B cell (primary cell): Measurements from ENCODE around the gene ANGPTL2. TPM values are rescaled to one million over a fixed set of nuclear protein-coding genes. Genes with fewer than 3 reads are reported as not detected.

ENCODE experiments used
- ATAC-seq: fragments of 200-7000 bp; cut with Tn5 transposase; one replicate; pipeline ENCODE4 v1.10.0; 2021; ENCODE audit warnings: low read depth, mild to moderate bottlenecking, moderate number of reproducible peaks, moderate library complexity
- CTCF ChIA-PET: fragments of 350-600 bp; sonication (Branson Sonifier 250); formaldehyde crosslinking; loops from one replicate; lab custom pipeline; 2021; ENCODE audit warnings: antibody characterized with exemption, inconsistent platforms; lab: Charles Lee
- POLR2A ChIA-PET: fragments of 350-600 bp; sonication (Branson Sonifier 250); formaldehyde crosslinking; loops from one replicate; lab custom pipeline; 2021; ENCODE audit warnings: antibody characterized with exemption; lab: Charles Lee
- DNase-seq: peaks from one replicate; pipeline ENCODE4 v3.0.0; 2013
- H2AFZ ChIP-seq: 2 replicates; pipeline ENCODE4 v1.6.1; 2012; ENCODE audit warnings: mild to moderate bottlenecking, low read depth, low read length; ENCODE audit not compliant: insufficient read depth, poor library complexity, severe bottlenecking
- H3K27ac ChIP-seq, 2 donors: 1 replicate in 1 of 2; 2 replicates in 1 of 2; pipeline ENCODE4 v1.5.1; 2012 to 2013; ENCODE audit warnings: low read length in 2 of 2, mild to moderate bottlenecking in 2 of 2, moderate library complexity in 1 of 2
- H3K27me3 ChIP-seq, 4 experiments: fragments of 200-600 bp in 1 of 4; sonication (generic) in 1 of 4; replicated peaks in 1 of 4; 1 replicate in 2 of 4; 2 replicates in 2 of 4; pipeline versions ENCODE4 v1.6.1 to v1.7.0; 2013 to 2016; ENCODE audit warnings: low read length in 3 of 4, mild to moderate bottlenecking in 2 of 4, mixed read lengths in 1 of 4, moderate library complexity in 1 of 4; ENCODE audit not compliant: insufficient read depth in 4 of 4, control insufficient read depth in 3 of 4; ENCODE audit errors: control extremely low read depth in 1 of 4
- H3K36me3 ChIP-seq, 2 experiments: replicated peaks in 1 of 2; 1 replicate in 1 of 2; 2 replicates in 1 of 2; pipeline versions ENCODE4 v1.6.1 to v1.7.1; 2013; ENCODE audit warnings: low read length in 1 of 2; ENCODE audit not compliant: insufficient read depth in 2 of 2, control insufficient read depth in 1 of 2; ENCODE audit errors: control extremely low read depth in 1 of 2, extremely low read depth in 1 of 2
- H3K4me1 ChIP-seq, 2 donors: fragments of 200-600 bp in 1 of 2; sonication (generic) in 1 of 2; 1 replicate in 1 of 2; 2 replicates in 1 of 2; pipeline versions ENCODE4 v1.5.1 to v1.6.1; 2013 to 2017; ENCODE audit warnings: low read length in 2 of 2; ENCODE audit not compliant: control insufficient read depth in 2 of 2, insufficient read depth in 2 of 2
- H3K4me2 ChIP-seq: replicated peaks from 2 replicates; pipeline ENCODE3; 2012; ENCODE audit warnings: mild to moderate bottlenecking, low read depth, low read length; ENCODE audit not compliant: poor library complexity, severe bottlenecking
- H3K4me3 ChIP-seq, 5 experiments: fragments of 200-600 bp in 1 of 5; sonication (generic) in 1 of 5; 1 replicate in 3 of 5; 2 replicates in 2 of 5; pipeline versions ENCODE4 v1.5.1 to v1.7.0; 2011 to 2016; ENCODE audit warnings: low read length in 4 of 5, mild to moderate bottlenecking in 4 of 5, low read depth in 2 of 5, control low read depth in 1 of 5, moderate library complexity in 1 of 5; ENCODE audit not compliant: insufficient read depth in 1 of 5; ENCODE audit errors: control extremely low read depth in 1 of 5, extremely low read depth in 1 of 5
- H3K79me2 ChIP-seq: fragments of 200-600 bp; sonication (generic); one replicate; pipeline ENCODE4 v1.6.0; 2016; ENCODE audit warnings: low read length; ENCODE audit not compliant: control insufficient read depth, insufficient read depth
- H3K9ac ChIP-seq: fragments of 200-600 bp; sonication (generic); 2 replicates; pipeline ENCODE4 v1.6.1; 2017; ENCODE audit warnings: mild to moderate bottlenecking, low read length, moderate library complexity
- H3K9me3 ChIP-seq, 3 donors: one replicate each; pipeline versions ENCODE4 v1.6.1 to v1.7.1; 2013; ENCODE audit warnings: low read length in 2 of 3; ENCODE audit not compliant: control insufficient read depth in 2 of 3, insufficient read depth in 1 of 3; ENCODE audit errors: control extremely low read depth in 1 of 3
- H4K20me1 ChIP-seq: 2 replicates; pipeline ENCODE4 v1.6.0; 2012; ENCODE audit warnings: mild to moderate bottlenecking, low read length; ENCODE audit not compliant: insufficient read depth, control insufficient read depth, poor library complexity, severe bottlenecking
- H3K27ac Mint-ChIP-seq: one replicate; pipeline ENCODE4 v1.8.0; 2021; ENCODE audit warnings: mixed read lengths
- H3K27me3 Mint-ChIP-seq: one replicate; pipeline ENCODE4 v1.8.0; 2021; ENCODE audit warnings: mixed read lengths
- H3K4me1 Mint-ChIP-seq: one replicate; pipeline ENCODE4 v1.8.0; 2021; ENCODE audit warnings: mixed read lengths
- H3K4me3 Mint-ChIP-seq: one replicate; pipeline ENCODE4 v1.8.0; 2021; ENCODE audit warnings: mixed read lengths
- H3K9me3 Mint-ChIP-seq: one replicate; pipeline ENCODE4 v1.8.0; 2022; ENCODE audit warnings: mixed read lengths; ENCODE audit not compliant: insufficient read depth
- CTCF ChIP-seq: fragments of 200-600 bp; IDR thresholded peaks from one replicate; pipeline ENCODE4 v1.8.0; 2022; ENCODE audit warnings: antibody characterized with exemption, mild to moderate bottlenecking
- EZH2 ChIP-seq: IDR thresholded peaks from 2 replicates; pipeline ENCODE4 v1.6.1; 2012; ENCODE audit warnings: borderline replicate concordance, low read depth, mild to moderate bottlenecking, moderate library complexity, low read length; ENCODE audit not compliant: insufficient read depth, poor library complexity, severe bottlenecking
- WGBS: methylation state at CpG from one replicate; pipeline ENCODE4 v1.1.5; 2013; ENCODE audit warnings: missing lambda C conversion rate; ENCODE audit not compliant: insufficient coverage; 5-methylcytosine and 5-hydroxymethylcytosine counted together
- intact Hi-C: fragments of 100-400 bp; cut with micrococcal nuclease; formaldehyde crosslinking; loops from one replicate; pipeline ENCODE4 v1.10.0; 2022
- polyA plus RNA-seq: library from polyadenylated mRNA; depleted of rRNA; stranded (reverse); fragments of >200 nt; gene quantifications from 2 replicates; pipeline ENCODE4 v1.2.3, GENCODE V29; 2012
- total RNA-seq, 2 donors: library from RNA; stranded (reverse); fragments of 120-200 nt in 1 of 2; gene quantifications; 1 replicate in 1 of 2; 2 replicates in 1 of 2; pipeline versions ENCODE4 v1.2.3 to v1.2.4, GENCODE V29; 2013 to 2022

Gene ANGPTL2
- total and polyA plus RNA-seq, 2 donors (not counting 1 experiment from before 2014, with no cell fraction given): not detected

GRCh38 chr9:127124111-127124531 is 1.7 kb upstream of the ANGPTL2 start:
- Mint-ChIP-seq H3K27ac (no peak overlapping the region), H3K27me3 (peaks cover 22% of the 10 kb centered on the region), H3K9me3 (no peaks in the 10 kb centered on the region), H3K4me3 (no peak overlapping the region), H3K4me1 (peaks cover 27% of the 10 kb centered on the region)
- TF ChIP-seq CTCF (no peak), EZH2 (no peak)
- H3K4me3 ChIP-seq: no peak overlapping the region
- H4K20me1 ChIP-seq: no peaks in the 10 kb centered on the region
- no peak overlapping the region for H3K4me2 ChIP-seq
- ATAC-seq (no peak), DNase-seq (no peak)
- no peak overlapping the region for H2AFZ ChIP-seq
- H3K27ac ChIP-seq: no peak overlapping the region
- no peak overlapping the region for H3K9ac ChIP-seq
- ChIA-PET POLR2A (no interaction called here), CTCF (no interaction called here)
- H3K4me1 ChIP-seq: peaks cover 19 to 25% of the 10 kb centered on the region in 2 donors
- intact Hi-C loops: no loop called here
- H3K9me3 ChIP-seq: no peaks in the 10 kb centered on the region
- H3K27me3 ChIP-seq: peaks cover 0 to 14% (median 5%) of the 10 kb centered on the region in 4 experiments
- H3K79me2 ChIP-seq: no peaks in the 10 kb centered on the region
- no peaks in the 10 kb centered on the region for H3K36me3 ChIP-seq
- 98% methylated on average over 7 of the region's 7 CpGs for WGBS

- peaks cover 0 to 14% (median 5%) of the 10 kb centered on the region in 4 experiments for H3K27me3 ChIP-seq
- H3K9ac ChIP-seq: peak overlapping the region; percentile 13
- no peak for DNase-seq
- no peak for ATAC-seq
- H4K20me1 ChIP-seq: no peaks in the 10 kb centered on the region
- no peak overlapping the region for H3K27ac ChIP-seq
- WGBS: 53% methylated on average over 12 of the region's 16 CpGs
- TF ChIP-seq CTCF (no peak), EZH2 (no peak)
- no peaks in the 10 kb centered on the region for H3K79me2 ChIP-seq
- Mint-ChIP-seq H3K27me3 (peaks cover 22% of the 10 kb centered on the region), H3K27ac (no peak overlapping the region), H3K9me3 (no peaks in the 10 kb centered on the region), H3K4me3 (peak overlapping the region; percentile 40), H3K4me1 (peaks cover 33% of the 10 kb centered on the region)
- ChIA-PET CTCF (no interaction called here), POLR2A (no interaction called here)
- no peaks in the 10 kb centered on the region for H3K36me3 ChIP-seq
- H3K4me1 ChIP-seq: peaks cover 19 to 30% of the 10 kb centered on the region in 2 donors
- no peaks in the 10 kb centered on the region for H3K9me3 ChIP-seq
- peak overlapping the region; percentile 64 for H3K4me2 ChIP-seq
- intact Hi-C loops: no loop called here
- H2AFZ ChIP-seq: no peak overlapping the region
- peak overlapping the region in 1 of 5 experiments; percentile 17 for H3K4me3 ChIP-seq
Measured at GRCh38 chr9:127123064-127123890, 842 bp upstream of the ANGPTL2 start.
